Measurements from ENCODE around the gene PAX6.
"Not testable (repeated sequence)": the region's sequence is repeated elsewhere in the genome, so short reads cannot be mapped to it uniquely, and the experiment has no call there.

PAX6 gene

GRCh38 chr11:31747581-31747980, 63.5 kb downstream of the PAX6 start:
- no peak overlapping the region for H3K4me3 ChIP-seq (ENCODE audit: low read depth, low read length)
- no peak for DNase-seq (ENCODE audit: low read depth)
- TF ChIP-seq CTCF (IDR thresholded peaks at IDR 0.05; ENCODE audit: low read depth, low read length, missing control alignments): no peak

- DNase-seq (ENCODE audit: low read depth); H3K4me3 ChIP-seq (ENCODE audit: low read depth, low read length): not testable (repeated sequence)
Observed at GRCh38 chr11:31740731-31741368, 70.3 kb downstream of the PAX6 start.

- TF ChIP-seq CTCF (IDR thresholded peaks at IDR 0.05; ENCODE audit: low read depth, low read length, missing control alignments): no peak
Observed at GRCh38 chr11:31740131-31740530, 71.0 kb downstream of the PAX6 start.

More at GRCh38 chr11:31740131-31740530, 71.0 kb downstream of the PAX6 start:
- DNase-seq (ENCODE audit: low read depth): no peak
- no peak overlapping the region for H3K4me3 ChIP-seq (ENCODE audit: low read depth, low read length)

All from GM12864 (cell line).